BLaER1 treated with 17β-estradiol and CSF1 and Interleukin-3, amounts not matched to agents 10 nM and 100 nM (cell line): ENCODE measurements around the gene CASZ1.

Experiments used
- H3K27ac ChIP-seq, 11 experiments: shearing (Covaris generic); formaldehyde crosslinking; 2 replicates each; pipeline ENCODE4 v1.8.1; 2022
- H3K27me3 ChIP-seq, 11 experiments: shearing (Covaris generic); formaldehyde crosslinking; 2 replicates each; pipeline ENCODE4 v1.8.1; 2022
- H3K36me3 ChIP-seq, 11 experiments: shearing (Covaris generic); formaldehyde crosslinking; 2 replicates each; pipeline ENCODE4 v1.8.1; 2022
- H3K4me1 ChIP-seq, 10 experiments: shearing (Covaris generic); formaldehyde crosslinking; 2 replicates each; pipeline ENCODE4 v1.8.1; 2022
- H3K4me2 ChIP-seq, 11 experiments: shearing (Covaris generic); formaldehyde crosslinking; 2 replicates each; pipeline ENCODE4 v1.8.1; 2022
- H3K4me3 ChIP-seq, 10 experiments: shearing (Covaris generic); formaldehyde crosslinking; 2 replicates each; pipeline ENCODE4 v1.8.1; 2022
- H3K9ac ChIP-seq, 11 experiments: shearing (Covaris generic); formaldehyde crosslinking; 2 replicates each; pipeline ENCODE4 v1.8.1; 2022
- H3K9me3 ChIP-seq, 11 experiments: shearing (Covaris generic); formaldehyde crosslinking; replicated peaks in 1 of 11; 2 replicates each; pipeline ENCODE4 v1.8.1; 2022
- H4K20me1 ChIP-seq, 11 experiments: shearing (Covaris generic); formaldehyde crosslinking; 2 replicates each; pipeline ENCODE4 v1.8.1; 2022
- Cebpa-rat ChIP-seq, 11 experiments: shearing (Covaris generic); IDR thresholded peaks; 2 replicates each; pipeline ENCODE4 v1.8.1; 2022

The CASZ1 gene

DNA sequence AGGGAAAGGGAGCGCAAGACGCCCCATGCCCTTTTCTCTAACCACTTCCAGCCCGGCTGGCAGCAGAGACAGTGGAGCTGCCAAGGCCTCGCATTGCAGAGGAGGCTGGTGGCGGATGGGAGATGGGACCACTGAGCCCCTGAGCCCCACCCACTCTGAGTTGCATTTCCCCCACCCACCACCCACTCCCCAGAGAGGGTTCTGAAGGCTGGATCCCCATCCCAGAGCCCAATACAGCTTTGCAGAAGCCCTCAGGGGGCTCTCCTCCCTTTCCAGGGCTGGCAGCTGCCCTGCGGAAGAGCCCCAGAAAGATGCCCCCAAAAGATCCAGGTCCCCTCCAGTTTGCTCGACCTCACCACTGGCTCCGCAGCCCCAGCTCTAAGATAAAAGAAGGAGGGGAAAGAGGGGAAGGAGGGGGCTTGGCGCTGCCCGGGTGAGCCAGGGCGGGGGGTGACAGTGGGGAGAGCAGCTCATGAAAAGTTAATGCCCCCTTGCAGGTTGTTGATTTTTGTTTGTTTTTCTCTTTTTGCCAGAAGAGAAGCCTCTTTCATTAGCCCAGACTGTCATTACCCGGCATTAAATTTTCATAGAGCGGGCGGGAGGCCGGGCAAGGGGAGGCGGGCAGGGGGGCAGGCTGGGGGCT is 38.4 kb upstream of the CASZ1 start:
- no peaks in the 10 kb centered on the region for H3K9me3 ChIP-seq
- H3K27ac ChIP-seq = no peak overlapping the region
- no peaks in the 10 kb centered on the region for H3K36me3 ChIP-seq
- H3K9ac ChIP-seq = no peak overlapping the region
- H4K20me1 ChIP-seq = 0 out of 22 replicates have a peak, but pooled peaks cover 0 to 5% (median 0%) of the 10 kb centered on the region in 11 experiments
- peaks cover 24 to 59% (median 44%) of the 10 kb centered on the region in 10 experiments for H3K4me1 ChIP-seq
- no peak overlapping the region for H3K4me3 ChIP-seq
- peaks cover 33 to 46% (median 41%) of the 10 kb centered on the region in 11 experiments for H3K27me3 ChIP-seq
- no peak overlapping the region; a peak in 1 of 22 replicates for H3K4me2 ChIP-seq
- no peak for TF ChIP-seq Cebpa-rat (IDR thresholded peaks at IDR 0.05)

DNA sequence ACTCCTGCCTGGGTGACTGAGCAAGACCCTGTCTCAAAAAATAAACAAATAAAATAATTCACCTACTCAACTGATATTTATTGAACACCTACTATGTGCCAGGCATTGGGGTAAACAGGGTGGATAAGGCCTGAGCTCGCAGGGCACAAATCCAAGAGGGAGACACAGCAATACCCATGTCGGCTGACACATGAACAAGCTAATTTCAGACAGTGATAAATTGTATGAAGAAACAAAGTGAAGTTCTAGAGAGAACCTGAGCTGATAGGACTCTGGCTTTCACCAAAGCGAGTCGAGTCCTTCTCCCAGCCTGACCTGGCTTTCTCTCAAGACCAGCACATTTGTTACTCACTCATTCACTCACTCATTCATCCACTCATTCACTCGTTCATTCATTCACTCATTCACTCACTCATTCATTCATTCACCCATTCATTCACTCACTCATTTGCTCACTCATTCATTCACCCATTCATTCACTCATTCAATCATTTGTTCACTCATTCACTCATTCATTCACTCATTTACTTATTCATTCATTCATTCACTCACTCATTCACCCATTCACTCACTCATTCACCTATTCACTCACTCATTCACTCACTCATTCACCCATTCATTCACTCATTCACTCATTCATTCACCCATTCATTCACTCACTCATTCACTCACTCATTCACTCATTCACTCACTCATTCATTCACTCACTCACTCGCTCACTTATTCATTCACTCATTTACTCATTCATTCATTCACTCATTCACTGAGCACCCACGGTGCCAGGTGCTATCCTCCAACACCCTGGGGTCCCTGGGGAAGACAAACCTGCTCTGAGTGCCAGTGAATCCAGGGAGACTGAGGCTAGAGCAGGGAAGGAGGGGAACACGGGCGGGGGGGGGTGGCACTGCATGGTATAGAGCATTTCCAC is 37.4 kb upstream of the CASZ1 start:
- no peak overlapping the region for H3K4me2 ChIP-seq
- H4K20me1 ChIP-seq = 0 out of 22 replicates have a peak, but pooled peaks cover 0 to 5% (median 0%) of the 10 kb centered on the region in 11 experiments
- H3K9me3 ChIP-seq = no peaks in the 10 kb centered on the region
- H3K4me1 ChIP-seq = peaks cover 27 to 60% (median 46%) of the 10 kb centered on the region in 10 experiments
- H3K36me3 ChIP-seq = no peaks in the 10 kb centered on the region
- H3K27ac ChIP-seq = no peak overlapping the region
- no peak overlapping the region for H3K9ac ChIP-seq
- TF ChIP-seq Cebpa-rat (IDR thresholded peaks at IDR 0.05) = no peak
- H3K27me3 ChIP-seq = peaks cover 33 to 46% (median 41%) of the 10 kb centered on the region in 11 experiments
- H3K4me3 ChIP-seq = no peak overlapping the region

DNA sequence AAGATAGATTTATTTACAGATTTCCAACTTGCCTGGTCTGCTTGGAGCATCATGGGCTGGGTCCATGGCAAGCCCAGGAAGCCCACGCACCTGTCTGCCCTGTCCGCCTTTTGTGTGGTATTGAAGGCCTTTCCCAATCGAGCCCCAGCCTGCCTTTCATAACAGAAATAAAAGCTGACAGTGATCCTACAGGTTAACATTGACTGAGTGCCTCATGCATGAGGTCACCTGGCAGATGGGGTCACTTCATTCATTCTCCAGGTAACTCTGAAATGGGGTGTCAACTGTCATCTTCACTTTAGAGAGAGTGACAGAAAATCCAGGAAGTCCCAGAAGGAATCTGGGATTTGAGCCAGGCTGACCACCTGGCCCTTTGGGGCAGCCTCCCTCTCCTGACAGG is 36.3 kb upstream of the CASZ1 start:
- no peak for TF ChIP-seq Cebpa-rat (IDR thresholded peaks at IDR 0.05)
- Histone ChIP-seq H3K27ac (no peak overlapping the region), H3K9me3 (no peaks in the 10 kb centered on the region), H3K4me3 (no peak overlapping the region), H4K20me1 (0 out of 22 replicates have a peak, but pooled peaks cover 0 to 5% (median 0%) of the 10 kb centered on the region in 11 experiments), H3K27me3 (peaks cover 28 to 37% (median 34%) of the 10 kb centered on the region in 11 experiments), H3K36me3 (no peaks in the 10 kb centered on the region), H3K4me1 (peaks cover 22 to 48% (median 35%) of the 10 kb centered on the region in 10 experiments), H3K9ac (no peak overlapping the region), H3K4me2 (no peak overlapping the region)

DNA sequence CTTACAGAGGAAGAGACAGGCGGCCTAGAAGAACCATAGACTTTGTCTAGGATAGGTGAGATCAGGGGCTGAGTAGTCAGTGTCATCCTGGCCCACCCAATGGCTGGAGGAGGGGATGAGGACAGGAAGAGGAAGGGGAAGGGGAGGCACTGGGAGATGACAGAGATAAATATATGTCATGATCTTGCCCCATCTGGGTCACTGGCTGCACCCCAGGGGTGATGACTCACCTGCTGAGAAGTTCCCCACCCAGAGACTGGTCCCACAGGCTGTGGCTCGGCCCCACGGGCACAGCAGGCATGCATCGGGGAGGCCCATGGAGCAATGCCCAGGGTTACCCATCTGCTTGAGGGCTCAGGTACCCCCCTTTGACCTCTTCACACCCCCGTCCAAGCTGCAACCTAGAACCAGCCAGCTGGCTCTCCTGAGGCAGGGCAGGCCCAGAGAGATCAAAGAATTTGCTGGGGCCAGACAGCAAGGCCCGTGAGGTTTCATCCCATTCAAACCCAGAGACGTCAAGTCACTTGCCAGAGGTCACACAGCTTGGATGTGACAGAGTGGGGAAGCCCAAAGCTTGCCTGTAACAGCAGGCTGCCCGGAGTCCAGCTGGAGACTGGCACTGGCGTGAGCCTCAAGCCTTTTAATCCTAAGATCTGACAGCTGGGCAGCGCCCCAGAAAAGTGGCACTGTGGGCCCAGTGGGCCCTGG is 34.7 kb upstream of the CASZ1 start:
- H3K4me1 ChIP-seq = peaks cover 22 to 40% (median 31%) of the 10 kb centered on the region in 10 experiments
- H3K27ac ChIP-seq = peak overlapping the region in 9 of 11 experiments; percentile 62 to 79 (median 78); a peak in 17 of 22 replicates
- no peaks in the 10 kb centered on the region for H3K36me3 ChIP-seq
- H3K9ac ChIP-seq = peak overlapping the region in 4 of 11 experiments; percentile 2 to 62 (median 56); a peak in 6 of 22 replicates
- TF ChIP-seq Cebpa-rat (IDR thresholded peaks at IDR 0.05) = no peak
- H4K20me1 ChIP-seq = no peaks in the 10 kb centered on the region
- H3K4me3 ChIP-seq = peak overlapping the region in 5 of 10 experiments; percentile 21 to 53 (median 35); a peak in 4 of 20 replicates
- peaks cover 17 to 21% (median 19%) of the 10 kb centered on the region in 11 experiments for H3K27me3 ChIP-seq
- H3K4me2 ChIP-seq = peak overlapping the region; percentile 77 to 96 (median 92)
- H3K9me3 ChIP-seq = no peaks in the 10 kb centered on the region

DNA sequence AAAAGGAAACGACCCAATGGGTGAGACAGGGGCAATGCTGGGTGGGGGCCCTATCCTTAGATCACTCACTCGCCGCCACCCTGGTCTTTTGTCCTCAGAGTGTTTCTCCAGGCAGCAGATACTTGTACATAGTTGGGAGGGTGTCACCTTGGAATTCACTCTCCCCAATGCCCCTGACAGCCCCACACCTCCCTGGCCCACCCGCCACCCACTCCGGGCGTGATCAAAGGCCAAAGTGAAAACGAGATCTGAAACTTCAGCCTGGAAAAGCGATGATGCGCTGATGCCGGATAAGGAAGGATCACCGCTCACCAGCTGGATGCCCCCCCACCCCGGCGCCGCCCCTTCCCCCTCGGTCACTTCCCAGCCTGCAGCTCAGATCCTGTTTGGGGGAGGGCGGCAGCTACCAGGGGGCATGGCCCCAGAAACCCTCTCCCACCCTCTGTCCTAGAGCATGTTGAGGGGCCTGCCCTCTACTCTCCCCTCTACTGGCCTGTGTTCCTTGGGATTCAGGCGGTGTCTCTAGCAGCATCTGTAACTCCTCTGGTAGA is 33.6 kb upstream of the CASZ1 start:
- peak overlapping the region; percentile 77 to 96 (median 92) for H3K4me2 ChIP-seq
- H3K9ac ChIP-seq = peak overlapping the region in 8 of 11 experiments; percentile 31 to 62 (median 55); a peak in 14 of 22 replicates
- peaks cover 6 to 10% (median 9%) of the 10 kb centered on the region in 11 experiments for H3K27me3 ChIP-seq
- H3K4me3 ChIP-seq = peak overlapping the region in 7 of 10 experiments; percentile 15 to 53 (median 28); a peak in 6 of 20 replicates
- H4K20me1 ChIP-seq = no peaks in the 10 kb centered on the region
- H3K27ac ChIP-seq = peak overlapping the region in 10 of 11 experiments; percentile 38 to 79 (median 78); a peak in 19 of 22 replicates
- no peaks in the 10 kb centered on the region for H3K9me3 ChIP-seq
- H3K4me1 ChIP-seq = peaks cover 22 to 31% (median 26%) of the 10 kb centered on the region in 10 experiments
- no peak for TF ChIP-seq Cebpa-rat (IDR thresholded peaks at IDR 0.05)
- no peaks in the 10 kb centered on the region for H3K36me3 ChIP-seq

DNA sequence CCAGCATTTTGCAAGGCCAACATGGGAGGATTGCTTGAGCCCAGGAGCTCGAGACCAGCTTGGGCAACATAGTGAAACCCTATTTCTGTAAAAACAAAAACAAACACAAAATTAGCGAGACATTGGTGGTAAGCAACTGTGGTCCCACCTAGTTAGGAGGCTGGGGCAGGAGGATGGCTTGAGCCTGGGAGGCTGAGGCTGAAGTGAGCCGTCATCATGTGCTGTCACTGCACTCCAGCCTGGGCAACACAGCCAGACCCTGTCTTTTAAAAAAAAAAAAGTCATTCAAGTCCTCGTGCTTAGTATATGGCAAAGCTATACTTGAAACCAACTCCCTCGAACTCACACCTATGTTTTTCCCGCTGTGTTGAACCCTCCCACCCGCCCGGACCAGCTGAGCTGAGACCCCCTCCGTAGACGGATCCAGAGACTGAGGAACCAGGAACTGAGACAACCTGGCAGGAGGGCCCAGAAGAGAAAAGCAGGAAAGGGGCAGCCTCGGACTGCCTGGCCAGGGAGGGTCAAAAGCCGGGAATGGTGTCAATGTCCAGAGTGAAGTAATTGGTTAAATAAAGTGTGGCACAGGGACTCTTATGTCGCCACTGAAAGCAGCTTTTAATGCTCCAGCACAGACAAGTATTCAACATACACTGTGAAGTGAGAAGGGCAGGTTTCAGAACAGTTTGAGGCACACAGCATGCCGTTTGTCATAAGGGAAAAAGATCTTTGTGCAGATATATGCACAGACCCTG is 32.8 kb upstream of the CASZ1 start:
- H3K27me3 ChIP-seq = peaks cover 0 to 2% (median under 1%) of the 10 kb centered on the region in 11 experiments; a peak in 7 of 22 replicates
- no peaks in the 10 kb centered on the region for H4K20me1 ChIP-seq
- no peaks in the 10 kb centered on the region for H3K36me3 ChIP-seq
- H3K27ac ChIP-seq = peak overlapping the region in 4 of 11 experiments; percentile 20 to 79 (median 74); a peak in 3 of 22 replicates
- H3K4me2 ChIP-seq = peak overlapping the region; percentile 77 to 96 (median 92); a peak in 21 of 22 replicates
- peaks cover 22 to 28% (median 26%) of the 10 kb centered on the region in 10 experiments for H3K4me1 ChIP-seq
- H3K9ac ChIP-seq = no peak overlapping the region; a peak in 1 of 22 replicates
- H3K4me3 ChIP-seq = no peak overlapping the region
- H3K9me3 ChIP-seq = no peaks in the 10 kb centered on the region
- no peak for TF ChIP-seq Cebpa-rat (IDR thresholded peaks at IDR 0.05)

DNA sequence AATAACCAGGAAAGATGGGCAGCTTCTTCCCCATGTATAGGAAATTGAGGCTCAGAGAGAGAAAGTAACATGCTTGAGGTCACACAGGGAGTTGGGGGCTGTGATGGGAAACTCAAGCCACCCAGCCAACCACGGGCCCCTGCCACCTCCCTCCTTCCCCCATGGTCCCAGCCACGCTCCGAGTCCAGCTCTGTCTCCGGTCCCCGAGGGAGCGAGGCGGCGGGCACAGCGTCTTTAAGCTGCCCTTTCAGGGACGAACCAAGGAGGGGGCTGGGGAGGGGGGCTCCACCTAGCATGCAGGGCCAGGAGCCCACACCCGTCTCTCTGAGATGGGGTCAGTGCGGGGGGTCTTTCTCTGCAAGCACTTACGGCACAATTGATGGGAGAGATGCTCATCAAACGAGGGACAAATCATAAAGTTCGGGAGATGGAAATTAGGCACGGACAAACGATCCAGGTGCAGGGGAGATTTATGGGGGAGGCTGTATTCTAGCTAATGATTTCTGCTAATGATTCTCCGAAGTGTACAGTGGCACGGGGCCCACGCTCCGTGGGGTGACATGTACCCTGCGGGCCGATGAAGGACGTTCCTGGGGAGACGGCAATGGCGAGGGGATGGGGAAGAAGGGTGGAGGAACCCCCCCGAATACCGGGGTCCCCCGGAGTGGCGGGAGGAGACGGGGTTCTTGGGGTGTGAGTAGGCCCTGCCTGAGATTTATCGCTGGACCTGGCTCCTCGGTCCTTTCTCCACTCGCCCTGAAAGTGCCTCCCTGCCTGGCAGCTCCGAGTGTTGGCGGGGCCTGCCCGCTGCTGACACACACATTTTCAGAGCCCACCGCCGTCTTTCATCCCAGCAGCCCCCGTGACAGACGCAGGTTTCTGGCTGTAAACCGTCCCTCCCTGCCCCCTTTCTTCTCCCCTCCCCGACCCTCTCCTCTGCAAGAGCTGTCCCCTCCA is 31.2 kb upstream of the CASZ1 start:
- no peak overlapping the region for H3K4me3 ChIP-seq
- no peak overlapping the region for H3K27ac ChIP-seq
- H3K4me1 ChIP-seq = peaks cover 22 to 28% (median 26%) of the 10 kb centered on the region in 10 experiments
- no peaks in the 10 kb centered on the region for H3K27me3 ChIP-seq
- no peaks in the 10 kb centered on the region for H3K36me3 ChIP-seq
- TF ChIP-seq Cebpa-rat (IDR thresholded peaks at IDR 0.05) = no peak
- H3K4me2 ChIP-seq = no peak overlapping the region
- H3K9ac ChIP-seq = no peak overlapping the region
- no peaks in the 10 kb centered on the region for H3K9me3 ChIP-seq
- no peaks in the 10 kb centered on the region for H4K20me1 ChIP-seq
